MM.1S (cell line): ENCODE measurements around the gene HMGCS2.

Experiments used
- EZH2 ChIP-seq: fragments of 300-600 bp; sonication (generic); optimal IDR thresholded peaks from 2 replicates; pipeline ENCODE3; 2017; ENCODE audit warnings: low read depth, mild to moderate bottlenecking, antibody characterized with exemption, low read length, mixed read lengths
- TF ChIP-seq, protein P1 (sequence below): fragments of 300-600 bp; sonication (generic); IDR thresholded peaks from 2 replicates; pipeline ENCODE4 v1.5.1; 2016; ENCODE audit warnings: antibody characterized with exemption, low read length, mixed read lengths

DNA sequence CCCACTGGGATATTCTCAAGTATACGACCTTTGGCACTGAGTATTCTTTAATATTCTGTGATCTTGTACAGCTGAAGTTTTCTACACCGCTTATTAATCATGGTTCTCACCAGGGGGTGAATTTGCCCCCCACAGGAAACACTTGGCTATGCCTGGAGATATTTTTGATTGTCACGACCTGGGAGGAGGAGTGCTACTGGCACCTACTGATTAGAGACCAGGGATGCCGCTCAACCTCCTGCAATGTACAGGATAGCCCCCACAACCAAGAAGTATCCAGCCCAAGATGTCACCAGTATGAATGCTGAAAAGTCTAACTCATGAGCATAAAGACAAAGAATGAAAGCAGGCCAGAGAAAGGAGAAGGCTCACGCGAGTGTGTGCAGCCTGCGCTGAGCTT is 28.9 kb upstream of the HMGCS2 start:
- TF ChIP-seq, protein P1, sequence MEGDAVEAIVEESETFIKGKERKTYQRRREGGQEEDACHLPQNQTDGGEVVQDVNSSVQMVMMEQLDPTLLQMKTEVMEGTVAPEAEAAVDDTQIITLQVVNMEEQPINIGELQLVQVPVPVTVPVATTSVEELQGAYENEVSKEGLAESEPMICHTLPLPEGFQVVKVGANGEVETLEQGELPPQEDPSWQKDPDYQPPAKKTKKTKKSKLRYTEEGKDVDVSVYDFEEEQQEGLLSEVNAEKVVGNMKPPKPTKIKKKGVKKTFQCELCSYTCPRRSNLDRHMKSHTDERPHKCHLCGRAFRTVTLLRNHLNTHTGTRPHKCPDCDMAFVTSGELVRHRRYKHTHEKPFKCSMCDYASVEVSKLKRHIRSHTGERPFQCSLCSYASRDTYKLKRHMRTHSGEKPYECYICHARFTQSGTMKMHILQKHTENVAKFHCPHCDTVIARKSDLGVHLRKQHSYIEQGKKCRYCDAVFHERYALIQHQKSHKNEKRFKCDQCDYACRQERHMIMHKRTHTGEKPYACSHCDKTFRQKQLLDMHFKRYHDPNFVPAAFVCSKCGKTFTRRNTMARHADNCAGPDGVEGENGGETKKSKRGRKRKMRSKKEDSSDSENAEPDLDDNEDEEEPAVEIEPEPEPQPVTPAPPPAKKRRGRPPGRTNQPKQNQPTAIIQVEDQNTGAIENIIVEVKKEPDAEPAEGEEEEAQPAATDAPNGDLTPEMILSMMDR = no peak
- TF ChIP-seq EZH2 = no peak
